Measurements from ENCODE around the gene DSCAM.

The DSCAM gene

GRCh38 chr21:40130476-40130875 lies 716.5 kb downstream of the DSCAM start:
- no peak for DNase-seq (ENCODE audit: low read depth)

- DNase-seq (ENCODE audit: low read depth) = no peak
Measured at GRCh38 chr21:40129809-40130208, 717.1 kb downstream of the DSCAM start.

- no peak for DNase-seq (ENCODE audit: low read depth)
Measured at GRCh38 chr21:40128891-40129290, 718.1 kb downstream of the DSCAM start.

GRCh38 chr21:40120940-40121575 lies 725.9 kb downstream of the DSCAM start:
- DNase-seq (ENCODE audit: low read depth) = peak; percentile 7

- peak; percentile 2 for DNase-seq (ENCODE audit: low read depth)
Measured at GRCh38 chr21:40118527-40118926, 728.4 kb downstream of the DSCAM start.

GRCh38 chr21:40117236-40117635 lies 729.7 kb downstream of the DSCAM start:
- DNase-seq (ENCODE audit: low read depth) = no peak

DNA sequence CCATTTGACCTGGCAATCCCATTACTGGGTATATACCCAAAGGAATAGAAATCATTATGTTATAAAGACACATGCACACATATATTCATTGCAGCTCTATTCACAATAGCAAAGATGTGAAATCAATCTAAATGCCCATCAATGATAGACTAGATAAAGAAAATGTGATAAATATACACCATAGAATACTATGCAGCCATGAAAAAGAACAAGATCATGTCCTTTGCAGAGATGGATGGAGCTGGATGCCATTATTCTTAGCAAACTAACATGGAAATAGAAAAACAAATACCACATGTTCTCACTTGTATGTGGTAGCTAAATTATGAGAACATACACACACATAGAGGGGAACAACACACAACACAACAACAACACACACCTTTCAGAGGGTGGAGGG lies 731.2 kb downstream of the DSCAM start:
- DNase-seq (ENCODE audit: low read depth) = no peak

GRCh38 chr21:40102682-40103081 lies 744.3 kb downstream of the DSCAM start:
- no peak for DNase-seq (ENCODE audit: low read depth)

DNA sequence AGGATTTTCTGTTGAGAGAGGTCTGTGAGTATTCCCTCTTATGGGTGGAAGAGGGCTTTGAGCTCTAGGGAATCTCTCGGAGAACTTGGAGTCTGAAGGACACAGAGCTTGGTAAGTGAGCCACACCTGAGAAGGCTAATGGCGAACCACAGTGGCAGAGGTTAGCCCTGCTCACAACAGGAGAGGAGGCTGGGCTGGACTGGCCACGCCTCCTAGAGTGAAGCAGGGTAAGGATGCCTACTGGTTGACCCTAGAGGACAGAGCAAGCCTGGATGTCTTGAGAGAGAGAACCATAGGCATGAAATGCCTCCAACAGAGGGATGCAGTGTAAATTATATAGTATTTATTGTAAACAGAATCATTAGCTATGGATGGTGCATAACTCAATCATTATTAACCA lies 747.1 kb downstream of the DSCAM start:
- DNase-seq (ENCODE audit: low read depth) = no peak

DNA sequence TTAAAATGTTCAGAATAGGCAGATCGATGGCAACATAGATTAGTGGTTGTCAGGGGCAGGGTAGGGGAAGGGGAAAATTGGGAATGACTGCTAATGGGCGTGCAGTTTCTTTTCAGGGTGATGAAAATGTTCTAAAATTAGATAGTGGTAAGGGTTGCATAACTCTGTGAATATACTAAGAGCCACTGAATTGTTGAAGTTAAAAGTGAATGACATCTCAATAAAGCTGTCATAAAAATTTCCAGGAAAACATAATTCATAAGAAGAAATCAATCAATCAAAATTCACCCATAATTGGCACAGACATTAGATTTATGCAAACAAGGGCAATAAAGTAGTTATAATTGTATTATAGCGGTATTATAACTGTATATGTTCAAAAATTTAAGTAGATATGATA lies 751.5 kb downstream of the DSCAM start:
- DNase-seq (ENCODE audit: low read depth) = no peak

GRCh38 chr21:40080385-40080784 lies 766.6 kb downstream of the DSCAM start:
- DNase-seq (ENCODE audit: low read depth) = no peak

- no peak for DNase-seq (ENCODE audit: low read depth)
Measured at GRCh38 chr21:40074710-40075109, 772.2 kb downstream of the DSCAM start.

DNA sequence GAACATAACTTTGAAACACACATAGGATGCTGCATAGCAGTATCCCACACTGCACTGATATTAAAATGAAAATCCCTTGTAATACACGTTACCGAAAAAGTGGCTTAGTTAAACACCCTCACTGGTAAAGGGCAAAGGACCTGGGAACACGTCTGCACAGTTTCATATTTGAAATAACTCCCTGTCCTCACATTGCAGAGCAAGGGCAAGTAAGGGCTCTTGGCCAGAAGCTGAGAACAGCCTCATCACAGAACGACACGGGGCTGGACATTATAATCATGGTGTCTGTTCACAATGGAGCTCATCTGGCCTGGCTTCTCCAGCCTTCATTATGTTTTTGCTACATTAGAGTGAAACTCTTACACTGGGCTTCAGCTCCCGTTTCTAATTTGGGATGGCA lies 772.8 kb downstream of the DSCAM start:
- no peak for DNase-seq (ENCODE audit: low read depth)

- DNase-seq (ENCODE audit: low read depth) = no peak
Measured at GRCh38 chr21:40073642-40074041, 773.3 kb downstream of the DSCAM start.

DNA sequence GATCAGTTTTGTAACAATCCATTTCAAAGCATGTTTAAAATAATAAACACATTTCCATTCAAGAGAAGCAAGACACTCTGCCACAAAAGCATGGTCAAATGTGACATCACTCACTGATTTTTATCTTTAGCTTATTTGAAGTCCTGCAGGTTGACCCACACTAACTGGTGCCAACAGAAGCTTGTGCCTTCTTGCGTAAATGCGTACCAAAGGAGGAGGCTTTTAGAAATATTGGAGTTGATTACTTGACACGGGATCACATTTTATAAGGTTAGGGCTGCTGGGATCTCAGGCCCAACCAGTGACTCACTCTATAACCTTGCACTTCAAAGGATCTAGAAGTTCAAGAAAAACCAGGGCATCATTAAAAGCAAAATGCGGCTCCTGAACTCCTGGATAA lies 776.1 kb downstream of the DSCAM start:
- peak; percentile 1 for DNase-seq (ENCODE audit: low read depth)

GRCh38 chr21:40067751-40068150 lies 779.2 kb downstream of the DSCAM start:
- DNase-seq (ENCODE audit: low read depth) = no peak

DNA sequence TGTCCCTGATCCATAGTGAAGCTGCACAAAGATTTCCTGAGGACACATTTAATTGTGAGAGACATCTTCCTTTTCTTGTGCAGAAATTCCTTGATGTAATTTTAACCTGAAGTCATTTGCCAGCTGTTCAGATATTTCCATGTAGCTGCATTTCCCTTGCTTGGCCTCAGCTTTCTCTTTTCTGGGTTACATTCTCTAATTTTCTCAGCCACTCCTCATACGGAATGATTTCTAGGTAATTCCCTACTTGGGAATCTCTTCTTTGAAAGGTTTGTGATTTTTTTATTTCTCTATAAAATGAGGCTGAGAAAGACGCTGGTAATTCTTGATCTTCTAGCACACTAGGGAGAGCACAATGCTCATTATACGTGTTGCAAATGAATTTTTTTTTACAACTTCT lies 780.7 kb downstream of the DSCAM start:
- DNase-seq (ENCODE audit: low read depth) = no peak

DNA sequence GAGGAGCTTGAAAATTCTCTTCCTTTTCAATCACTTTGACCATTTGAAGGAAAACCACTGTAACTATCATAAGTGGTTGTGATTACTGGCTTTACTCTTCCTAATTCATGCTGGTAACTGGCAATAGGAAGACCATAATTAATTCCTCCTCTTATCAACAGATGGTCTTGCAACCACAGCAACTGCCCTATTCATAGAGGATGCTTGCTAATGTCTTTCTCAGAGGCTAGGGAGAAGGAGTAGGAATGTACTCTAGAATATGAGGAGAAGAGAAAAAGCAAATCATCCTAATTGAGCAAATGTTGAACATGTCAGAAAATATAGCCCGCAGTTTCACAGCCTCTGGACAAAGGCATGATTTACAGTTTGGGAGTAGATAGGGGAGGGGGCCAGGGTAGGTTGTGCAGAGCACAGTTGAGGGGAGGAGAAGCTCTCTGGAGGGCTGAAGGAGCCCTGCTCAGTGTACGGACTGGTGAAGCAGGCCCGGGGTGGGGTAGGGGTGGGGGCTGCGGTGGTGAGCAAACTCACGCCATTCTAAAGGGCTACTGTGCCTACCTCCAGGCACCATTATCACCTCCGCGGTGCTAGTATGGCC lies 786.8 kb downstream of the DSCAM start:
- DNase-seq (ENCODE audit: low read depth) = no peak

DNA sequence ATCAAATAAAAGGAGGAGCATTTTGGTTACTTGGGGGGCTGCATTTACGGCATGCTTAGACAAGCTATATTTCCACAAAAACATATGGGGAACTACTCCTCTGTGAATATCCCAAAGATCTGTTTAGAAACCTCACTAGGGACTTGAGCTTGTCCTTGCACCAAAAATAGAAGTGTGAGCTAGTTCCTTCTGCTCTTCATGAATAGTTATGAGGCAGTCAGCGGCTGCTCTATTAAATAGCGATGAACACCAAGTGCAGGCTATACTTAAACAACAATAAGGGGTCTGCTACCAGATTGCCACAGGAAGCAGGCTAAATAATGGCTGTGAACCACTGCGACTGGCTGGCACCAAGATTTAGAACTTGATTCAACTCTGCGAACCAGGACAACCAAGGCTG lies 789.6 kb downstream of the DSCAM start:
- DNase-seq (ENCODE audit: low read depth) = no peak

- DNase-seq (ENCODE audit: low read depth) = no peak
Measured at GRCh38 chr21:40056031-40056430, 790.9 kb downstream of the DSCAM start.

DNA sequence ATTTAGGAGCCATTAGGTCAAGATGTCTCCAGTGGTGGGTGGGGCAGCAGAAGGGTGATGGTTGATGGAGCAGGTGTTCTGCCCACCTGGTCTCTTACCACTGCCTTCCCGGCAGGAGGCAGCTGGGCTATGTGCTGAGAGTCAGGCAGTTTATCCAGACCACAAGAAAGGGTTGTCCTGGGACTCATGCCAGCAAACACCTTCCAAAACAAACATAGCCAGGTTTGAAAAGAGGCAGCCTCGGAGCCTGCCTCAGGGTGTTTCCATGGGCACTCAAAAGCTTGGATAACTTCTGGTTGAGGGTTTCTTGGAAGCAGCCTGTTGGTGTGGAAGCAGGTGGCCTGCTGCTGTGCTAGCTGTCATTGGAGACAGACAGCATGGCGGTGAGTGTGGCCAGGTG lies 792.6 kb downstream of the DSCAM start:
- DNase-seq (ENCODE audit: low read depth) = no peak

GRCh38 chr21:40053007-40053406 lies 794.0 kb downstream of the DSCAM start:
- peak; percentile 41 for DNase-seq (ENCODE audit: low read depth)

- no peak for DNase-seq (ENCODE audit: low read depth)
Measured at GRCh38 chr21:40052276-40052675, 794.7 kb downstream of the DSCAM start.

DNA sequence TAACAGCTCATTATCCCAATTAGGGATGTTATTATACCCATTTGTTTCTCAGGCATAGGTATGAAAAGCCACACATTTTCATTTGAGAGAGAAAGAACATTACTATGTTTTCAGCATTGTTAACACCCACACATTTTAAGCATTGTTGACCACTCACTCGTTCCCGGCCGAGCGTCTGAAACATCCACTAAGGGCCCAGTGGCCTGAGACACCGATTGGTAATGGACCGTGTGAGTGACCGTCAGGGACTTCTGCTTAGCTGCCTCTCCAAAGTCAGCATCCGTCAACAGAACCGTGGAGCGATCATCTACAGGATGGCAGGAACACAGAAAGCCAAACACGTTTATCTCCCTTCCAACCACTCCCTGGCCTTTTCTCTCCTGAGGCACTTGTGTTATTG lies 795.2 kb downstream of the DSCAM start:
- no peak for DNase-seq (ENCODE audit: low read depth)
